HG03558 (cell line): ENCODE measurements around the gene OTOGL.

ENCODE experiments used
- ATAC-seq: cut with Tn5 transposase; IDR thresholded peaks from one replicate; pipeline ENCODE4 v1.9.1; 2021; ENCODE audit warnings: moderate number of reproducible peaks; ENCODE audit not compliant: unreplicated experiment; ENCODE audit errors: extremely low read depth

The OTOGL gene

DNA sequence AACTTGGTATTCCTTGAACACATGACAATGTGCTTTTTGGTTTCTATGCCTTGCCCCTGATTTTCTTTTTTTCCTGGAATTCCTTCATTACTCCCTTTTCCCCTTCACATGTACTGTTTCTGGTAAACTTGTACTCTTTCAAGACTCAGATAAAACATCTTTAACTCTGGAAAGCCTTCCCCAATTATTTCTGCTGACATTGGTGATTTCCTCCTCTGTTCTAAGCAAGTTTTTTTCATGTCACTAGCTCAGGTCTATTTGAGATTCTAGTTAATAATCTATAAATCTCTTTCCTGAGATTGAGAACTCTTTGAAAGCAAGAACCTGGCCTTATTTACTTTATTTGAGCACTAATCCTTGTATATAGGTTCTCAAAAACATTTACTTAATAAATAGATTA is 320.7 kb downstream of the OTOGL start:
- ATAC-seq = no peak

DNA sequence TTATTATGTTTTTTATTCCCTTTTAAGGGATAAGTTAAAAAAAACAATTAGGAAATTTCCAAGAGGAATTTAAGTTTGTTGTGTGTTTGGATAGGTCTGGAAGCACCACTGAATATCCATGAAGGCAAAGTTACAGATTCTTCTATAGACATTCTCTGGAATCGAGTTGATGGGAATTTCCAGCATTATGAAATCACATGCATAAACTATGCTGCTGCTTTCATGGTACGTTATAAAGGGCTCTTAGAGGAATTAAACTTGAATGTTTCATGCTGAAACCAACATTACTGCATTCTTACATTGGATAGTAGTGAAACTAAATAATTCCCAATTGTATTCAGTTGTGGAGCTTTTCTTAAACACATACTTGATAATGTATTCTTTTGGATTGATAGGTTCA is 323.2 kb downstream of the OTOGL start:
- no peak for ATAC-seq
